ENCODE data around the gene SRSF2. TPM values are rescaled to one million over a fixed set of nuclear protein-coding genes. Genes with fewer than 3 reads are reported as not detected.

SRSF2 gene
- total RNA-seq, result 100 to 1,000 TPM; 127 to 753 (median 167) TPM

DNA sequence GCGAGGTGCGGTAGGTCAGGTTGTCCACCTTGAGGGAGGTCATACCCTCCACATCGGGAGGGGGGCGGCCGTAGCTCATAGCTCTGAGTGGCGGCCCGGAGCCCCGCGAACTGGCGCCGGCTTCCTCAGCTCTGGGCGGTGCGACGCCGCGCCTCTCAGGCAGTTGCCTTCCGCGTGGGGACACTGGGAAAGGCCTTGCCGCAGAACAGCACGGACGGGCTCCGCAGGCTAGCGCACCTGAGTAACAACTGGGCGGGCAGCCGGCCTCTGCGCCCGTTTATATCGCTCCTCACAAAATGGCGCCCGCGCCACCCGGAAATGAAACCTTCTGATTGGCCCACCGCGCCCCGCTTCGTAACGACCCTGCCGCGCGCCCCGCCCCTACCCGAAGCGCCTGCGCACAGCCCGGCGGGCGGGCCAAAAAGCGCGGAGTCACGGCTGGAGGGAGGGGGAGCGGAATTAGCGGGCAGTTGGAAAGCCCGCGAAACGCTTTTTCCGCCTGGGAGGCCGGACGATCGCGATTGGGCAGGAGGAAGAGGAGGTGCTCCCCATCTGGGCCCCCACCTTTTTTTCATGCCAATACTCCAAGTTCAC lies at the start of gene SRSF2:
Gene SRSF2 (minus strand): TSS at position 250 of the 594 bp plus-strand sequence. CDS start 171 bp downstream, at position 79.
- H3K4me3 ChIP-seq, result peak within 1 kb of the TSS; percentile 96 to 97
- H3K4me1 ChIP-seq, result peaks cover 14% of the 10 kb centered on the region in 2 donors

DNA sequence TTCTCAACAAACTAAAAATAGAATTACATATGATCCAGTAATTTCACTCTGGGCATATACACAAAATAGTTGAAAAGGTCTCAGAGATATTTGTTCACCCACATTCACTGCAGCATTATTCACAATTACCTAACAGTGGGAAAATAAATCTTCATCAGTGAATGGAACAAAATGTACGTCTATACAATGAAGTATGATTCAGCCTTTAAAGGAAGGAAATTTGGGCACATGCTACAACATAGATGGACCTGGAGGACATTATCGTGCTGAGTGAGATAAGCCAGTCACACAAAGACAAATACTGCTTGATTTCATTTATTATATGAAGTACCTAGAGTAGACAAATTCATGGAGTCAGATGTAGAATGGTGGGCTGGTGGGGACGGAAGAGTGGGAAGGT lies 47.8 kb upstream of the SRSF2 start:
- no peaks in the 10 kb centered on the region for H3K36me3 ChIP-seq
- no peaks in the 10 kb centered on the region for H3K4me1 ChIP-seq
- no peaks in the 10 kb centered on the region for H3K9me3 ChIP-seq
- TF ChIP-seq CTCF (IDR thresholded peaks at IDR 0.05) (no peak), POLR2A (IDR thresholded peaks at IDR 0.05) (no peak)
- intact Hi-C loops (cut with DNase I; ENCODE audit: low total_unique reads), result no loop called here
- no peak overlapping the region for H3K27ac ChIP-seq
- DNase-seq, result no peak
- no peaks in the 10 kb centered on the region for H3K27me3 ChIP-seq
- no peak overlapping the region for H3K4me3 ChIP-seq

More for the DNA sequence above, at the start of gene SRSF2:
- peak in 2 of 4 experiments; percentile 15 to 21 for TF ChIP-seq CTCF (IDR thresholded peaks at IDR 0.05)
- TF ChIP-seq POLR2A (IDR thresholded peaks at IDR 0.05), result peak; percentile 100
- intact Hi-C loops (cut with DNase I; ENCODE audit: low total_unique reads), result no loop called here
- H3K36me3 ChIP-seq, result no peaks in the 10 kb centered on the region
- H3K27me3 ChIP-seq, result no peaks in the 10 kb centered on the region
- peak within 1 kb of the TSS; percentile 100 for H3K27ac ChIP-seq
- peak; percentile 98 to 99 for DNase-seq
- H3K9me3 ChIP-seq, result no peaks in the 10 kb centered on the region

DNA sequence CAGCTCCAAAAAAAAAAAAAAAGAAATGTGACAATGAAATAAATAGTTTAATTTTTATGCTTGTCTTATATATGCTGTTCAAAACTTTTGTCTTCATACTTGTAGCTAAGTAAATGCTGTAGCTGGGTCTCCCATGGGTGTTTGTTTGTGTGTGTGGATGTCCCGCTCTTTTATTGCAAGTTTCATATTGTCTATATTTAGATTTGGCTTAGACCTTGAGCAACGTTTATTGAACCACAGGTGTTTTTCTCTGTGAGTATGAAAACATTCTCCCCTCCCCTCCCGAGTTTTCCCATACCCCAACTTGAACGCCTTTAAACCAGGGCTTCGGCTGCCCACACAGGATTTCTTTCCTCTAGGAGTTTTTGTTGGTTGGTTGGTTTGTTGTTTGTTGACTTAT lies 46.0 kb upstream of the SRSF2 start:
- no peak overlapping the region for H3K27ac ChIP-seq
- TF ChIP-seq CTCF (IDR thresholded peaks at IDR 0.05) (no peak), POLR2A (IDR thresholded peaks at IDR 0.05) (no peak)
- no peaks in the 10 kb centered on the region for H3K36me3 ChIP-seq
- no peaks in the 10 kb centered on the region for H3K4me1 ChIP-seq
- no peaks in the 10 kb centered on the region for H3K9me3 ChIP-seq
- no peaks in the 10 kb centered on the region for H3K27me3 ChIP-seq
- no peak overlapping the region for H3K4me3 ChIP-seq
- no peak for DNase-seq
- intact Hi-C loops (cut with DNase I; ENCODE audit: low total_unique reads), result no loop called here

DNA sequence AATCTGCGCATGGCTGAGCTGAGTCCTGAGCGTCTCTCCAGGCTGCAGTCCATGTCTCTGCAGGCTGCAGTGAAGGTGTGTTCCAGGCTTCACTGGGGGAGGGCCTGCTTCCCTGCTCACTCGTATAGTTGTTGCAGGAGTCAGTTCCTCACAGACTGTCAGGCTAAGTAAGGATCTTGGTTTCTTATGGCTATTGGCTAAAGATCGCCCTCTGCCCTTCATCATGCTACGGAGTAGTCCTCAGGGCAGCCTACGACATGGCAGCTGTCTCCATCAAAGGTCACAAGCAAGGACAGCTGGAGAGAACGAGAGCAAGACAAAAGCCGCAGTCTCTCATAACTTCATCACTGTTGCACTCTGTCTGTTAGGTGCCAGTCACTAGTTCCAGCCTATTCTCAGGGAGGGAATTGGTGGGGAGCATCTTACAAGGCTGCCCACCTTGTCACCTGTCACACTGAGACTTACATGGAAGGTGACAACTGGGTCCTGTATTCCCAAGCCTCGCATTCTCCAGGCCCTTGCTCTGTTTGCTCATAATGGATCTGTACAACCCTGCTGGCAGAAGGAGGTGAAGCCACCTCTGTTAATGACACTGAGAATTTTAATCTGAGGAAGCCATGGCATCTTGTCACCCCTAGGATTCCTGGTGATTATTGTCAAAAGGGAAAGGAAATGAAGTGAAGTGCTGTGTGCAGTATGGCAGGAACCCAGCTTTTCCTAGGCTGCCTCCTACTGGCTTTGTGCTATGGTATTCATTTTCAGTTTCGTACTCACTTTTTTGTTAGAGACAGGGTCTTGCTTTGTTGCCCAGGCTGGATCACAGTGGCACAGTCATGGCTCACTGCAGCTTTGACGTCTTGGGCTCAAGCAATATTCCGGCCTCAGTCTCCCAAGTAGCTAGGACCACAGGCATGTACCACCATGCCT lies 44.2 kb upstream of the SRSF2 start:
- no peak for DNase-seq
- Histone ChIP-seq H3K4me1 (no peaks in the 10 kb centered on the region), H3K27me3 (no peaks in the 10 kb centered on the region), H3K9me3 (no peaks in the 10 kb centered on the region), H3K27ac (no peak overlapping the region), H3K36me3 (no peaks in the 10 kb centered on the region), H3K4me3 (no peak overlapping the region)
- intact Hi-C loops (cut with DNase I; ENCODE audit: low total_unique reads), result no loop called here
- TF ChIP-seq POLR2A (IDR thresholded peaks at IDR 0.05) (no peak), CTCF (IDR thresholded peaks at IDR 0.05) (no peak)

GRCh38 chr17:76775021-76775600 lies 38.0 kb upstream of the SRSF2 start:
- no peaks in the 10 kb centered on the region for H3K36me3 ChIP-seq

More at GRCh38 chr17:76775021-76775600, 38.0 kb upstream of the SRSF2 start:
- H3K4me3 ChIP-seq, result no peak overlapping the region
- intact Hi-C loops (cut with DNase I; ENCODE audit: low total_unique reads), result no loop called here
- no peaks in the 10 kb centered on the region for H3K9me3 ChIP-seq
- no peak overlapping the region for H3K27ac ChIP-seq
- no peak for TF ChIP-seq POLR2A (IDR thresholded peaks at IDR 0.05)
- no peaks in the 10 kb centered on the region for H3K4me1 ChIP-seq
- DNase-seq, result no peak
- no peaks in the 10 kb centered on the region for H3K27me3 ChIP-seq

All from uterus (tissue), 4 donors.